Right atrium auricular region (tissue), 2 donors: ENCODE results near the gene UNC13A. TPM values are rescaled to one million over a fixed set of nuclear protein-coding genes. Genes with fewer than 3 reads are reported as not detected.

Experiments used
- DNase-seq: peaks from one replicate; pipeline ENCODE4 v3.0.0-alpha.2; 2019; ENCODE audit warnings: low spot score
- H3K27ac ChIP-seq, 2 donors: fragments of 200-600 bp; sonication (generic); 1 replicate in 1 of 2; 2 replicates in 1 of 2; pipeline ENCODE4 v1.5.1; 2016 to 2019
- H3K27me3 ChIP-seq, 2 donors: fragments of 200-600 bp; sonication (generic); one replicate each; pipeline versions ENCODE4 v1.5.1 to v1.6.0; 2017 to 2019
- H3K36me3 ChIP-seq: fragments of 200-600 bp; sonication (generic); one replicate; pipeline ENCODE4 v1.5.1; 2016
- H3K4me1 ChIP-seq, 2 donors: fragments of 200-600 bp; sonication (generic); one replicate each; pipeline versions ENCODE4 v1.5.1 to v1.6.0; 2017 to 2019
- H3K4me3 ChIP-seq, 2 donors: fragments of 200-600 bp; sonication (generic); 1 replicate in 1 of 2; 2 replicates in 1 of 2; pipeline ENCODE4 v1.5.1; 2017 to 2019; ENCODE audit warnings: mild to moderate bottlenecking in 1 of 2, moderate library complexity in 1 of 2
- H3K9me3 ChIP-seq, 2 donors: fragments of 200-600 bp; sonication (generic); one replicate each; pipeline ENCODE4 v1.5.1; 2019
- CTCF ChIP-seq, 2 donors: fragments of 200-600 bp; sonication (generic); IDR thresholded peaks; one replicate each; pipeline ENCODE4 v1.5.1; 2019; ENCODE audit warnings: antibody characterized with exemption in 2 of 2
- total RNA-seq, 2 donors: library from RNA; depleted of rRNA; stranded (reverse); fragments of >200 nt; gene quantifications; one replicate each; pipeline ENCODE4 v1.1.0, GENCODE V29; 2016

UNC13A gene
- total RNA-seq, 2 donors from 2014 or later: 0.08 TPM; not detected in 1

- Histone ChIP-seq H3K4me3 (no peak overlapping the region), H3K27me3 (no peaks in the 10 kb centered on the region)
These were observed 76.5 kb downstream of the UNC13A start for GRCh38 chr19:17611462-17612244.

GRCh38 chr19:17610384-17610783, 77.8 kb downstream of the UNC13A start:
- peaks cover 0 to 13% of the 10 kb centered on the region in 2 donors for H3K4me1 ChIP-seq
- no peak overlapping the region for H3K4me3 ChIP-seq
- TF ChIP-seq CTCF (IDR thresholded peaks at IDR 0.05): no peak
- H3K27me3 ChIP-seq: no peaks in the 10 kb centered on the region
- H3K36me3 ChIP-seq: no peaks in the 10 kb centered on the region
- H3K27ac ChIP-seq: no peak overlapping the region
- H3K9me3 ChIP-seq: no peaks in the 10 kb centered on the region
- DNase-seq: no peak

More at GRCh38 chr19:17611462-17612244, 76.5 kb downstream of the UNC13A start:
- no peaks in the 10 kb centered on the region for H3K36me3 ChIP-seq
- no peak for TF ChIP-seq CTCF (IDR thresholded peaks at IDR 0.05)
- peaks cover 0 to 7% of the 10 kb centered on the region in 2 donors for H3K4me1 ChIP-seq
- DNase-seq: no peak
- H3K27ac ChIP-seq: no peak overlapping the region
- H3K9me3 ChIP-seq: no peaks in the 10 kb centered on the region

GRCh38 chr19:17607936-17608335, 80.2 kb downstream of the UNC13A start:
- TF ChIP-seq CTCF (IDR thresholded peaks at IDR 0.05): no peak
- Histone ChIP-seq H3K27ac (no peak overlapping the region), H3K9me3 (no peaks in the 10 kb centered on the region), H3K4me3 (no peak overlapping the region), H3K36me3 (no peaks in the 10 kb centered on the region), H3K4me1 (peaks cover 0 to 13% of the 10 kb centered on the region in 2 donors), H3K27me3 (no peaks in the 10 kb centered on the region)
- no peak for DNase-seq

GRCh38 chr19:17606590-17607185, 81.5 kb downstream of the UNC13A start:
- no peaks in the 10 kb centered on the region for H3K27me3 ChIP-seq
- H3K27ac ChIP-seq: no peak overlapping the region
- no peak for TF ChIP-seq CTCF (IDR thresholded peaks at IDR 0.05)
- H3K4me3 ChIP-seq: peak overlapping the region in 1 of 2 donors; percentile 46
- no peaks in the 10 kb centered on the region for H3K36me3 ChIP-seq
- DNase-seq: no peak
- peaks cover 0 to 13% of the 10 kb centered on the region in 2 donors for H3K4me1 ChIP-seq
- no peaks in the 10 kb centered on the region for H3K9me3 ChIP-seq

- no peaks in the 10 kb centered on the region for H3K27me3 ChIP-seq
These were observed 82.2 kb downstream of the UNC13A start for GRCh38 chr19:17605761-17606589.

More at GRCh38 chr19:17605761-17606589, 82.2 kb downstream of the UNC13A start:
- TF ChIP-seq CTCF (IDR thresholded peaks at IDR 0.05): peak in 1 of 2 donors; percentile 73
- peak overlapping the region in 1 of 2 donors; percentile 40 for H3K27ac ChIP-seq
- H3K4me1 ChIP-seq: peaks cover 0 to 13% of the 10 kb centered on the region in 2 donors
- no peaks in the 10 kb centered on the region for H3K9me3 ChIP-seq
- peak; percentile 66 for DNase-seq
- H3K36me3 ChIP-seq: no peaks in the 10 kb centered on the region
- H3K4me3 ChIP-seq: peak overlapping the region in 1 of 2 donors; percentile 46
